Neural cell (in vitro differentiated cells): ENCODE measurements around the gene CACTIN.
"Not testable (repeated sequence)": the region's sequence is repeated elsewhere in the genome, so short reads cannot be mapped to it uniquely, and the experiment has no call there.

Source experiments
- EP300 ChIP-seq: fragments of 450-650 bp; conservative IDR thresholded peaks from 2 replicates; pipeline ENCODE4 v1.6.1; 2014; ENCODE audit warnings: antibody characterized with exemption, mild to moderate bottlenecking, moderate library complexity; ENCODE audit not compliant: poor library complexity, severe bottlenecking
- EZH2 ChIP-seq: fragments of 200-600, 300-800 bp; shearing (Covaris generic), sonication (generic); IDR thresholded peaks from 2 replicates; pipeline ENCODE4 v1.6.1; 2014; ENCODE audit warnings: antibody characterized with exemption, low read length, borderline replicate concordance, mild to moderate bottlenecking; ENCODE audit not compliant: insufficient read depth, poor library complexity, severe bottlenecking
- POLR2AphosphoS5 ChIP-seq: IDR thresholded peaks from 2 replicates; pipeline ENCODE4 v1.6.1; 2012
- TF ChIP-seq, protein P1 (sequence below): IDR thresholded peaks from 2 replicates; pipeline ENCODE4 v1.6.1; 2012; ENCODE audit warnings: borderline replicate concordance
- TF ChIP-seq, protein P2 (sequence below): fragments of 450-650 bp; IDR thresholded peaks from 2 replicates; pipeline ENCODE4 v1.5.1; 2014; ENCODE audit warnings: antibody characterized with exemption, mild to moderate bottlenecking, moderate library complexity; ENCODE audit not compliant: poor library complexity, severe bottlenecking

DNA sequence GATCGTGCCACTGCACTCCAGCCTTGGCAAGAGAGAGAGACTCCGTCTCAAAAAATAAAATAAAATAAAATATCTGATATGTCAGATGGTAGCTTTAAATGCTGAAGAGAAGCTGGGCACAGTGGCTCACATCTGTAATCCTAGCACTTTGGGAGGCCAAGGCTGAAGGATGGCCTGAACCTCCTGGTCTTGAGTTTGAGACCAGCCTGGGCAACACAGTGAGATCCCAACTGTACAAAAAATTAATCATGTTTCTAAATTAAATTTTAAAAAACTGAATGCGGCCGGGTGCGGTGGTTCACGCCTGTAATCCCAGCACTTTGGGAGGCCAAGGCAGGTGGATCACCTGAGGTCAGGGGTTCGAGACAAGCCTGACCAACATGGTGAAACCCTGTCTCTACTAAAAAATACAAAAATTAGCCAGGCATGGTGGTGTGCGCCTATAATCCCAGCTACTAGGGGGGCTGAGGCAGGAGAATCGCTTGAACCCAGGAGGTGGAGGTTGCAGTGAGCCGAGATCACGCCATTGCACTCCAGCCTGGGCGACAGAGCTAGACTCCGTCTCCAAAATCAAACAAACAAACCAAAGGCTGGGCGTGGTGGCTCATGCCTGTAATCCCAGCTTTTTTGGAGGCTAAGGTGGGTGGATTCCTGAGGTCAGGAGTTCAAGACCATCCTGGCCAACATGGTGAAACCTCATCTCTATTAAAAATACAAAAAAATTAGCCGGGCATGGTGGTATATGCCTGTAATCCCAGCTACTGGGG, 42.4 kb downstream of the CACTIN start:
- not testable (repeated sequence) for TF ChIP-seq EZH2, EP300, POLR2AphosphoS5
- TF ChIP-seq, protein P1, sequence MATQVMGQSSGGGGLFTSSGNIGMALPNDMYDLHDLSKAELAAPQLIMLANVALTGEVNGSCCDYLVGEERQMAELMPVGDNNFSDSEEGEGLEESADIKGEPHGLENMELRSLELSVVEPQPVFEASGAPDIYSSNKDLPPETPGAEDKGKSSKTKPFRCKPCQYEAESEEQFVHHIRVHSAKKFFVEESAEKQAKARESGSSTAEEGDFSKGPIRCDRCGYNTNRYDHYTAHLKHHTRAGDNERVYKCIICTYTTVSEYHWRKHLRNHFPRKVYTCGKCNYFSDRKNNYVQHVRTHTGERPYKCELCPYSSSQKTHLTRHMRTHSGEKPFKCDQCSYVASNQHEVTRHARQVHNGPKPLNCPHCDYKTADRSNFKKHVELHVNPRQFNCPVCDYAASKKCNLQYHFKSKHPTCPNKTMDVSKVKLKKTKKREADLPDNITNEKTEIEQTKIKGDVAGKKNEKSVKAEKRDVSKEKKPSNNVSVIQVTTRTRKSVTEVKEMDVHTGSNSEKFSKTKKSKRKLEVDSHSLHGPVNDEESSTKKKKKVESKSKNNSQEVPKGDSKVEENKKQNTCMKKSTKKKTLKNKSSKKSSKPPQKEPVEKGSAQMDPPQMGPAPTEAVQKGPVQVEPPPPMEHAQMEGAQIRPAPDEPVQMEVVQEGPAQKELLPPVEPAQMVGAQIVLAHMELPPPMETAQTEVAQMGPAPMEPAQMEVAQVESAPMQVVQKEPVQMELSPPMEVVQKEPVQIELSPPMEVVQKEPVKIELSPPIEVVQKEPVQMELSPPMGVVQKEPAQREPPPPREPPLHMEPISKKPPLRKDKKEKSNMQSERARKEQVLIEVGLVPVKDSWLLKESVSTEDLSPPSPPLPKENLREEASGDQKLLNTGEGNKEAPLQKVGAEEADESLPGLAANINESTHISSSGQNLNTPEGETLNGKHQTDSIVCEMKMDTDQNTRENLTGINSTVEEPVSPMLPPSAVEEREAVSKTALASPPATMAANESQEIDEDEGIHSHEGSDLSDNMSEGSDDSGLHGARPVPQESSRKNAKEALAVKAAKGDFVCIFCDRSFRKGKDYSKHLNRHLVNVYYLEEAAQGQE, result not testable (repeated sequence)
- TF ChIP-seq, protein P2, sequence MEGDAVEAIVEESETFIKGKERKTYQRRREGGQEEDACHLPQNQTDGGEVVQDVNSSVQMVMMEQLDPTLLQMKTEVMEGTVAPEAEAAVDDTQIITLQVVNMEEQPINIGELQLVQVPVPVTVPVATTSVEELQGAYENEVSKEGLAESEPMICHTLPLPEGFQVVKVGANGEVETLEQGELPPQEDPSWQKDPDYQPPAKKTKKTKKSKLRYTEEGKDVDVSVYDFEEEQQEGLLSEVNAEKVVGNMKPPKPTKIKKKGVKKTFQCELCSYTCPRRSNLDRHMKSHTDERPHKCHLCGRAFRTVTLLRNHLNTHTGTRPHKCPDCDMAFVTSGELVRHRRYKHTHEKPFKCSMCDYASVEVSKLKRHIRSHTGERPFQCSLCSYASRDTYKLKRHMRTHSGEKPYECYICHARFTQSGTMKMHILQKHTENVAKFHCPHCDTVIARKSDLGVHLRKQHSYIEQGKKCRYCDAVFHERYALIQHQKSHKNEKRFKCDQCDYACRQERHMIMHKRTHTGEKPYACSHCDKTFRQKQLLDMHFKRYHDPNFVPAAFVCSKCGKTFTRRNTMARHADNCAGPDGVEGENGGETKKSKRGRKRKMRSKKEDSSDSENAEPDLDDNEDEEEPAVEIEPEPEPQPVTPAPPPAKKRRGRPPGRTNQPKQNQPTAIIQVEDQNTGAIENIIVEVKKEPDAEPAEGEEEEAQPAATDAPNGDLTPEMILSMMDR, result not testable (repeated sequence)
